ENCODE measurements around the gene EIF3A.

DNA sequence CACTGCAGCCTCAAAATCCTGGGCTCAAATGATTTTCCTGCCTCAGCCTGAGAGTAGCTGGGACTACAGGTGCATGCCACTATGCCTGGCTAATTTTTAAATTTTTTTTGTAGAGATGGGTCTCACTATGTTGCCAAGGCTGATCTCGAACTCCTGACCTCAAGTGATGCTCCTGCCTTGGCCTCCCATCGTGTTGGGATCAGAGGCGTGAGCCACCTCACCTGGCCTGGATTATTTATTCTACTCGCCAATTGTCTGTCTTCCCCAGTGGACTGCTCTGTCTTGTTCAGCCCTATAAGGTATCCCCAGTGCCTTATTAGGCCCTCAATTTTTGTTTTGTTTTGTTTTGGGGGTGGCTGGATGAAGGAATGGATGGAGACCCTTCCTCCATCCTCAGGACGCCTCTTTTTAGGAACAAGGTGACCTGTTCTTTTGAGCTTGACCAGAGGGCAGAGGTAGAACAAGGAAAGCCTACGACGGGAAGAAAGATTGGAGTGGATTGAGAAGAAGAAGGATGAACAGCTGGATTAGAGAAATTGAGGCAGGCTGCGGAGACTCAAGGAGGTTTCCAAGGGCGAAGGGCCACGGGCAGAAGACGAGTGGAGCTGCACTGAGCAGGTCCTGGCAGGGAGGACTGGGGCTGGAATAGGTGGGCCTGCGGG is 22.8 kb upstream of the EIF3A start:
- TF ChIP-seq, protein P1, sequence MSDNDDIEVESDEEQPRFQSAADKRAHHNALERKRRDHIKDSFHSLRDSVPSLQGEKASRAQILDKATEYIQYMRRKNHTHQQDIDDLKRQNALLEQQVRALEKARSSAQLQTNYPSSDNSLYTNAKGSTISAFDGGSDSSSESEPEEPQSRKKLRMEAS (IDR thresholded peaks at IDR 0.05): no peak
- no peak for TF ChIP-seq CTCF (IDR thresholded peaks at IDR 0.05; ENCODE audit: low read depth, low read length, missing input control)
- TF ChIP-seq REST (IDR thresholded peaks at IDR 0.05): no peak
- no peak for TF ChIP-seq RAD21 (IDR thresholded peaks at IDR 0.05)
- no peak for TF ChIP-seq YY1 (IDR thresholded peaks at IDR 0.05)
- no peak for TF ChIP-seq TAF1 (conservative IDR thresholded peaks at IDR 0.05)
- TF ChIP-seq EGR1 (IDR thresholded peaks at IDR 0.05; ENCODE audit: low read depth in 2 of 2): no peak
- TF ChIP-seq, protein P2, sequence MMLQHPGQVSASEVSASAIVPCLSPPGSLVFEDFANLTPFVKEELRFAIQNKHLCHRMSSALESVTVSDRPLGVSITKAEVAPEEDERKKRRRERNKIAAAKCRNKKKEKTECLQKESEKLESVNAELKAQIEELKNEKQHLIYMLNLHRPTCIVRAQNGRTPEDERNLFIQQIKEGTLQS (IDR thresholded peaks at IDR 0.05): no peak
- TF ChIP-seq ZBTB33 (IDR thresholded peaks at IDR 0.05): no peak
- TF ChIP-seq GABPA (IDR thresholded peaks at IDR 0.05 in 1 of 2, conservative IDR thresholded peaks at IDR 0.05 in 1 of 2): no peak
- TF ChIP-seq FOXA2 (IDR thresholded peaks at IDR 0.05): no peak
- no peak for TF ChIP-seq SP1 (IDR thresholded peaks at IDR 0.05)
- no peak for TF ChIP-seq HNF4G (IDR thresholded peaks at IDR 0.05)
- no peak for TF ChIP-seq FOXA1 (IDR thresholded peaks at IDR 0.05)

All from liver (tissue), 3 donors.